Measurements from ENCODE around the gene TPRN.

Gene TPRN

DNA sequence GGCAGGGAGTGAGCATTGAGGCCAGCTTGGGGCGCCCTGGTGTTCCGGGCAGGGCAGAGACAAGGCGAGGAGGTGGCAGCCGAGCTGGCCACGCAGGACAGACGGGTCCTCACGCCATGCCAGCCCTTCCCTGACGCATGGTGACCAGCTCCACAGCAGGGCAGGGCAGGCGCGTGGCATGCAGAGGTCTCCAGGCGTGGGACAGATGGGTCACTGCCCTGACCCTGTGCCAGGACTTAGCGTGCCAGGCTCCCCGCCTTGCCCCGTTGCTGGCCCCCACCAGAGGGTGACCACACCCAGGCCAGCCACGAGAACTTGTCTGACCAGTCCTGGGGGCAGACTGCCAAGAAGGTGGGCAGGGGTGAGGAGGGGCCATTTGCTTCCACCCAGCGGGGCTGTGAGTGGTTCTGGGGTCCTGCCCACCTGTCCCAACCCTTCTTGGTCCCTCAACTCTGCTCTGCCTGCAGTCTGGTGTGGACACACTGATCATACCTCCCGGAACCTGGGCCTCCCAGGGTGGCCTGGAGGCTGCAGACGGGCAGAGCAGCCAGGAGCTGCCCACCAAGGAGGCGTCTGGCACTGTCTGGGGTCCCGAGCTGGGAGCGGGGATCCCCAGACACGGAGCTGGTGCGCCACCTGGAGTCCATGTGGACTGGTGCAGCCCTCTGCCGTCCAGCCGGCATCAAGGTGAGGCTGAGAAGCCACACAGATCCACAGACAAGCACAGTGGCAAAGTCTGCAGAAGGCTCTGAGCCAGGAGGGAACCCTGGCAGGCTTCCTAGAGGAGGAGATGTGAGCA lies 26.7 kb upstream of the TPRN start, which contains the start of gene RNF224:
TSS of gene RNF224 (plus strand) at position 449 of the 799 bp plus-strand sequence. CDS start 834 bp downstream, outside the sequence.
- TF ChIP-seq, protein P1, sequence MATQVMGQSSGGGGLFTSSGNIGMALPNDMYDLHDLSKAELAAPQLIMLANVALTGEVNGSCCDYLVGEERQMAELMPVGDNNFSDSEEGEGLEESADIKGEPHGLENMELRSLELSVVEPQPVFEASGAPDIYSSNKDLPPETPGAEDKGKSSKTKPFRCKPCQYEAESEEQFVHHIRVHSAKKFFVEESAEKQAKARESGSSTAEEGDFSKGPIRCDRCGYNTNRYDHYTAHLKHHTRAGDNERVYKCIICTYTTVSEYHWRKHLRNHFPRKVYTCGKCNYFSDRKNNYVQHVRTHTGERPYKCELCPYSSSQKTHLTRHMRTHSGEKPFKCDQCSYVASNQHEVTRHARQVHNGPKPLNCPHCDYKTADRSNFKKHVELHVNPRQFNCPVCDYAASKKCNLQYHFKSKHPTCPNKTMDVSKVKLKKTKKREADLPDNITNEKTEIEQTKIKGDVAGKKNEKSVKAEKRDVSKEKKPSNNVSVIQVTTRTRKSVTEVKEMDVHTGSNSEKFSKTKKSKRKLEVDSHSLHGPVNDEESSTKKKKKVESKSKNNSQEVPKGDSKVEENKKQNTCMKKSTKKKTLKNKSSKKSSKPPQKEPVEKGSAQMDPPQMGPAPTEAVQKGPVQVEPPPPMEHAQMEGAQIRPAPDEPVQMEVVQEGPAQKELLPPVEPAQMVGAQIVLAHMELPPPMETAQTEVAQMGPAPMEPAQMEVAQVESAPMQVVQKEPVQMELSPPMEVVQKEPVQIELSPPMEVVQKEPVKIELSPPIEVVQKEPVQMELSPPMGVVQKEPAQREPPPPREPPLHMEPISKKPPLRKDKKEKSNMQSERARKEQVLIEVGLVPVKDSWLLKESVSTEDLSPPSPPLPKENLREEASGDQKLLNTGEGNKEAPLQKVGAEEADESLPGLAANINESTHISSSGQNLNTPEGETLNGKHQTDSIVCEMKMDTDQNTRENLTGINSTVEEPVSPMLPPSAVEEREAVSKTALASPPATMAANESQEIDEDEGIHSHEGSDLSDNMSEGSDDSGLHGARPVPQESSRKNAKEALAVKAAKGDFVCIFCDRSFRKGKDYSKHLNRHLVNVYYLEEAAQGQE (IDR thresholded peaks at IDR 0.05; ENCODE audit: insufficient read depth in 1 of 2, low read depth in 2 of 2, low read length in 2 of 2) = 0 out of 4 replicates have a peak, but pooled peaks of 1 of the 2 experiments have one; percentile 43
- TF ChIP-seq POLR2AphosphoS5 (IDR thresholded peaks at IDR 0.05; ENCODE audit: low read depth, low read length) = no peak

DNA sequence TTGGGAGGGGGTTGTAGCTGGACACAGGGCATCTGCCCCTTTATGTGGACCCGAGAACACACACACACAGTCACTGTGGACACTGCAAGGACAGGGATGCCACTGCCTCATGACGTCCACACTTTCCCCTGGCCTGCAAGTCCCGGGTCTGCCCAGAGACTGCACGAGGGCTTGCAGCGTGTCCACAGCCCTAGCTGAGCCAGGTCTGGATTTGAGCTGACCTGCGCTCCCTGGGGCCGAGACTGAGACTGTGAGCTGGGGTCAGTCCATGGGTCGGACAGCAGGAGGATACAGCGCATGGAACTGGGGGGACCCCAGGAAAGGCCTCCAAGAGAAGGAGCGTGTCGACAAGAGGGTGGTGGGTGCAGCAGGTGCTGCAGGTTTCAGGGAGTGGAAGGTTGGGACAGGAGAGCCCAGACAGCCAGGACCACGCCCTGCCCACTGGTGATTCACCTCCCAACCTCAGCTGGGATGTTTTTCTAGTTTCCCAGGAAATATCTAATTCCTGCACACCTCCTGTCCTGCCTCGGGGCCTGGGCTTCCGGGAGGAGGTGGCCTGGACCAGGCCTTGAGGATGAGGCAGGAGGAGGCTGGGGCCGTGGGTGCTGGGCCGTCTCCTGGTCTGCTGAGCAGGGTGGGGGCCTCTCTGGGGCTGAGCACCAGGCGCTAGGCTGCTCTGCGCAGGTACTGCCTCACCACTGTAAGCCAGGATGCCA lies 26.0 kb upstream of the TPRN start:
- TF ChIP-seq, protein P1 (IDR thresholded peaks at IDR 0.05; ENCODE audit: insufficient read depth in 1 of 2, low read depth in 2 of 2, low read length in 2 of 2) = no peak
- TF ChIP-seq FOXP2 (optimal IDR thresholded peaks at IDR 0.05; ENCODE audit: borderline replicate concordance, extremely low read depth, extremely low read length, insufficient read depth) = no peak
- no peak for TF ChIP-seq TAF1 (IDR thresholded peaks at IDR 0.05; ENCODE audit: borderline replicate concordance, insufficient read depth, low read length)
- no peak for TF ChIP-seq SIN3A (IDR thresholded peaks at IDR 0.05; ENCODE audit: borderline replicate concordance, insufficient read depth, low read length)
- no peak for TF ChIP-seq POLR2AphosphoS5 (IDR thresholded peaks at IDR 0.05; ENCODE audit: low read depth, low read length)

DNA sequence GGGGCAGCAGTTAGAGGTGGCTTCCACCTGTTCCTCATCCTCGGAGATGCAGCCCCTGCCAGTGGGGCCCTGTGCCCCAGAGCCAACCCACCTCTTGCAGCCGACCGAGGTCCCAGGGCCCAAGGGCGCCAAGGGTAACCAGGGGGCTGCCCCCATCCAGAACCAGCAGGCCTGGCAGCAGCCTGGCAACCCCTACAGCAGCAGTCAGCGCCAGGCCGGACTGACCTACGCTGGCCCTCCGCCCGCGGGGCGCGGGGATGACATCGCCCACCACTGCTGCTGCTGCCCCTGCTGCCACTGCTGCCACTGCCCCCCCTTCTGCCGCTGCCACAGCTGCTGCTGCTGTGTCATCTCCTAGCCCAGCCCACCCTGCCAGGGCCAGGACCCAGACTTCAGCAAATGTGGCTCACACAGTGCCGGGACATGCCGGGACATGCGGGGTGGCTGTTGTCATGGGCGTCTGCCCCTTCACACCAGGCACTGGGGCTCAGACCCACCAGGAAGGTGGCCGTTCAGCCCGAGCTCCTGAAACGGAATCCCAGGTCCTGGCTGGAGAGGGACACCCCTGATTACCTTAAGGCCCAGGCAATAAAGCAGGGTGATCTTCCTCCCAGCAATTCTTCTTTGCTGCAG lies 25.3 kb upstream of the TPRN start:
- no peak for TF ChIP-seq TAF1 (IDR thresholded peaks at IDR 0.05; ENCODE audit: borderline replicate concordance, insufficient read depth, low read length)
- no peak for TF ChIP-seq SIN3A (IDR thresholded peaks at IDR 0.05; ENCODE audit: borderline replicate concordance, insufficient read depth, low read length)
- no peak for TF ChIP-seq FOXP2 (optimal IDR thresholded peaks at IDR 0.05; ENCODE audit: borderline replicate concordance, extremely low read depth, extremely low read length, insufficient read depth)
- no peak for TF ChIP-seq POLR2AphosphoS5 (IDR thresholded peaks at IDR 0.05; ENCODE audit: low read depth, low read length)
- TF ChIP-seq, protein P1 (IDR thresholded peaks at IDR 0.05; ENCODE audit: insufficient read depth in 1 of 2, low read depth in 2 of 2, low read length in 2 of 2) = no peak

DNA sequence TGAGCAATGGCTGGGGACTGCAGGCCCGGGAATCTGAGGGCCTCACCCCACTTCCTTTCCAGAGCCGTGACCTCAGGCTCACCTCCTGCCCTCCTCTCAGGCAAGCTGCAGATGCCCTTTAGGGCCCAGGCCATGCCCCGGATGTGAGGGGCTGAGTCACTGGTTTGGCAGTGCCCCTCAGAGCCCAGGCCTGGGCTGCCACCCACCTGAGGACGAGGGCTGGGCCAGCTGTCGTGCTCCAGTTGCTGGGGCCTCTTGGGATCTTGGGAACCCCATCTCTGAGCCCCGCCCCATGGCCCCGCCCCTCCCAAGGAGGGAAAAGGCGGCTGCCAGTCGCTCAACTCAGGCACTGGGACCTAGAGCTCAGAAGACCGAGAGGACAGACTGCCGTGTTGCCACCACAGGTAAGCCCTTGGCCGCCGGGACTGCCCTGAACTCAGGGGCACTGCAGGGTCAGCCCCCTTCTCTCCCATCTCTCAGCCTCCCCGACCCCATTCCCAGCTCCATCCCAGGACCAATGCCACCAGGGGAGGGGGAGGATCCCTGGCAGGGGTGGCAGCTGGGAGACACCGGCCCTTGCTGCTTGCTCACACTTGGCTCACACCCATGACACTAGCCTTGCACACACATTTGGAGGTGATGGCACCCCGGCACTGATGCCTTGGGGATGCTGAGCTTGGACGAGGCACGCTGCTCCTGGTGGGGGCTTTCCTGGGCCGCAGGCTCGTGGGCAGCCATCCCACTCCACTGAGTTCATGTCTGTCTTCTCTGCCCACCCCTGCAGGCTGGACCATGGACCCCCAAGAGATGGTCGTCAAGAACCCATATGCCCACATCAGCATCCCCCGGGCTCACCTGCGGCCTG lies 24.5 kb upstream of the TPRN start, which contains the start of gene CYSRT1:
TSS of gene CYSRT1 (plus strand) at position 345 of the 865 bp plus-strand sequence. CDS start at position 793, 448 bp downstream.
- TF ChIP-seq FOXP2 (optimal IDR thresholded peaks at IDR 0.05; ENCODE audit: borderline replicate concordance, extremely low read depth, extremely low read length, insufficient read depth) = no peak
- no peak for TF ChIP-seq POLR2AphosphoS5 (IDR thresholded peaks at IDR 0.05; ENCODE audit: low read depth, low read length)
- no peak for TF ChIP-seq TAF1 (IDR thresholded peaks at IDR 0.05; ENCODE audit: borderline replicate concordance, insufficient read depth, low read length)
- TF ChIP-seq, protein P1 (IDR thresholded peaks at IDR 0.05; ENCODE audit: insufficient read depth in 1 of 2, low read depth in 2 of 2, low read length in 2 of 2) = no peak
- no peak for TF ChIP-seq SIN3A (IDR thresholded peaks at IDR 0.05; ENCODE audit: borderline replicate concordance, insufficient read depth, low read length)
